HepG2 (cell line): ENCODE results near the gene BMAL1. TPM values are rescaled to one million over a fixed set of nuclear protein-coding genes. Genes with fewer than 3 reads are reported as not detected.
A peak's percentile ranks its signal among the peaks of the same experiment; 100 is the strongest.

Source experiments
- ATAC-seq: fragments of 200-7000 bp; cut with Tn5 transposase; 3 replicates; pipeline ENCODE4 v1.9.1; 2020; ENCODE audit warnings: mild to moderate bottlenecking, moderate library complexity
- BruUV-seq: library from RNA; stranded (reverse); fragments of 400-500 nt; replicated peaks from 2 replicates; lab custom pipeline; 2021; lab: Mats Ljungman, UMichigan
- CTCF ChIA-PET: fragments of 300-600 bp; formaldehyde crosslinking; extraction: SDS; loops from one replicate; lab custom pipeline; 2021; ENCODE audit warnings: low total read pairs, inconsistent platforms, low intra/inter-chr PET ratio; lab: Yijun Ruan, JAX
- POLR2A ChIA-PET: fragments of 350-600 bp; sonication (Branson Sonifier 250); formaldehyde crosslinking; loops from one replicate; lab custom pipeline; 2020; ENCODE audit warnings: antibody characterized with exemption, inconsistent platforms; lab: Yijun Ruan, JAX
- DNase-seq: peaks from one replicate; pipeline ENCODE4 v3.0.0-alpha.2; 2015; ENCODE audit warnings: low spot score
- FAIRE-seq: peaks from 3 replicates; lab custom pipeline; 2011; peaks lifted over from hg19 to GRCh38; lab: Jason Lieb, UNC
- H2AFZ ChIP-seq: one replicate; pipeline ENCODE4 v1.6.1; 2011; ENCODE audit warnings: low read length, inconsistent platforms
- H3K27ac ChIP-seq: fragments of 300-600 bp; 3 replicates; pipeline ENCODE4 v1.8.0; 2011; ENCODE audit warnings: mixed run types, mild to moderate bottlenecking, mixed read lengths, low read length, inconsistent platforms; ENCODE audit not compliant: insufficient read depth; ENCODE audit errors: extremely low read length
- H3K27me3 ChIP-seq, 2 experiments: fragments of 200-600 bp in 1 of 2; 2 replicates in 1 of 2; 3 replicates in 1 of 2; pipeline versions ENCODE4 v1.6.0 to v1.8.0; 2011; ENCODE audit warnings: low read length in 2 of 2, mild to moderate bottlenecking in 2 of 2, moderate library complexity in 2 of 2, inconsistent platforms in 1 of 2; ENCODE audit not compliant: insufficient read depth in 2 of 2, control insufficient read depth in 1 of 2
- H3K36me3 ChIP-seq, 2 experiments: fragments of 200-600 bp in 1 of 2; replicated peaks in 1 of 2; 2 replicates in 1 of 2; 3 replicates in 1 of 2; pipeline versions ENCODE4 v1.5.1 to v1.8.0; 2011; ENCODE audit warnings: low read length in 2 of 2, inconsistent platforms in 1 of 2; ENCODE audit not compliant: insufficient read depth in 2 of 2, control insufficient read depth in 1 of 2
- H3K4me1 ChIP-seq: 2 replicates; pipeline ENCODE4 v1.5.1; 2012; ENCODE audit warnings: low read length, inconsistent platforms; ENCODE audit not compliant: insufficient read depth
- H3K4me2 ChIP-seq: 2 replicates; pipeline ENCODE4 v1.6.0; 2011; ENCODE audit warnings: low read depth, low read length, inconsistent platforms
- H3K4me3 ChIP-seq, 3 experiments: fragments of 200-600 bp in 1 of 3; sonication (generic), shearing (Covaris generic) in 1 of 3; replicated peaks in 1 of 3; 2 replicates each; pipeline ENCODE4 v1.5.1; 2011 to 2016; ENCODE audit warnings: low read length in 3 of 3, inconsistent platforms in 2 of 3, low read depth in 2 of 3, mild to moderate bottlenecking in 2 of 3, control low read depth in 1 of 3, mixed read lengths in 1 of 3; ENCODE audit not compliant: insufficient read depth in 1 of 3
- H3K79me2 ChIP-seq: one replicate; pipeline ENCODE4 v1.6.1; 2011; ENCODE audit warnings: low read length, inconsistent platforms; ENCODE audit not compliant: insufficient read depth
- H3K9ac ChIP-seq: 2 replicates; pipeline ENCODE4 v1.6.0; 2011; ENCODE audit warnings: mild to moderate bottlenecking, low read depth, low read length, inconsistent platforms; ENCODE audit not compliant: insufficient read depth
- H3K9me3 ChIP-seq: 2 replicates; pipeline ENCODE4 v1.5.1; 2012; ENCODE audit warnings: mild to moderate bottlenecking, low read length
- H4K20me1 ChIP-seq: 2 replicates; pipeline ENCODE4 v1.6.0; 2011; ENCODE audit warnings: inconsistent platforms, mild to moderate bottlenecking, low read length, moderate library complexity; ENCODE audit not compliant: insufficient read depth
- ATF4 ChIP-seq, 2 experiments: fragments of 450-650 bp in 1 of 2; sonication (generic) in 1 of 2; formaldehyde crosslinking; IDR thresholded peaks; 2 replicates each; pipeline versions ENCODE4 v1.5.0 to v1.8.0; 2020 to 2022; ENCODE audit warnings: mild to moderate bottlenecking in 1 of 2, missing genetic modification reagents in 1 of 2
- ATRX ChIP-seq: sonication (generic); formaldehyde crosslinking; IDR thresholded peaks from 2 replicates; pipeline ENCODE4 v1.4.0; 2020; ENCODE audit warnings: missing genetic modification reagents, borderline replicate concordance
- HDAC2 ChIP-seq: sonication (generic); formaldehyde crosslinking; IDR thresholded peaks from 2 replicates; pipeline ENCODE4 v1.4.0; 2020; ENCODE audit warnings: missing genetic modification reagents
- HMG20B ChIP-seq: conservative IDR thresholded peaks from 2 replicates; pipeline ENCODE4 v1.6.1; 2016; ENCODE audit warnings: missing genetic modification reagents, missing compliant biosample characterization
- JUN ChIP-seq: sonication (generic); formaldehyde crosslinking; IDR thresholded peaks from 2 replicates; pipeline ENCODE4 v1.4.0; 2020; ENCODE audit warnings: mild to moderate bottlenecking, missing genetic modification reagents
- KLF13 ChIP-seq: sonication (generic); formaldehyde crosslinking; IDR thresholded peaks from 2 replicates; pipeline ENCODE4 v1.4.0; 2020; ENCODE audit warnings: mild to moderate bottlenecking, missing genetic modification reagents
- MYNN ChIP-seq: sonication (generic); formaldehyde crosslinking; IDR thresholded peaks from 2 replicates; pipeline ENCODE4 v1.4.0; 2020; ENCODE audit warnings: mild to moderate bottlenecking, low read depth, missing genetic modification reagents
- NR2F1 ChIP-seq, 2 experiments: fragments of 450-650 bp in 1 of 2; formaldehyde crosslinking in 1 of 2; IDR thresholded peaks; 2 replicates each; pipeline versions ENCODE4 v1.5.0 to v1.6.1; 2016 to 2020; ENCODE audit warnings: mild to moderate bottlenecking in 1 of 2, missing compliant biosample characterization in 1 of 2, missing genetic modification reagents in 1 of 2, moderate library complexity in 1 of 2
- PHF8 ChIP-seq: sonication (generic); formaldehyde crosslinking; IDR thresholded peaks from 2 replicates; pipeline ENCODE4 v1.5.0; 2020; ENCODE audit warnings: missing genetic modification reagents
- RXRB ChIP-seq: IDR thresholded peaks from 2 replicates; pipeline ENCODE4 v1.6.1; 2016; ENCODE audit warnings: borderline replicate concordance, missing genetic modification reagents, missing compliant biosample characterization
- TCF7L2 ChIP-seq: IDR thresholded peaks from 2 replicates; pipeline ENCODE4 v1.6.1; 2011; ENCODE audit warnings: mild to moderate bottlenecking, low read depth, low read length, moderate library complexity
- ZMAT5 ChIP-seq: sonication (generic); formaldehyde crosslinking; IDR thresholded peaks from 2 replicates; pipeline ENCODE4 v1.5.0; 2020; ENCODE audit warnings: mild to moderate bottlenecking, low read depth, missing genetic modification reagents, borderline replicate concordance
- ZNF234 ChIP-seq: sonication (generic); formaldehyde crosslinking; conservative IDR thresholded peaks from 2 replicates; pipeline ENCODE4 v1.5.1; 2020; ENCODE audit warnings: mild to moderate bottlenecking, missing genetic modification reagents
- ZNF530 ChIP-seq: sonication (generic); formaldehyde crosslinking; IDR thresholded peaks from 2 replicates; pipeline ENCODE4 v1.5.0; 2020; ENCODE audit warnings: low read depth, mild to moderate bottlenecking, missing genetic modification reagents
- ZNF574 ChIP-seq: sonication (generic); formaldehyde crosslinking; IDR thresholded peaks from 2 replicates; pipeline ENCODE4 v1.4.0; 2020; ENCODE audit warnings: missing genetic modification reagents
- ZNF614 ChIP-seq: IDR thresholded peaks from 2 replicates; pipeline ENCODE4 v1.6.1; 2018; ENCODE audit warnings: missing biosample characterization, missing genetic modification reagents, inconsistent platforms, borderline replicate concordance
- WGBS: methylation state at CpG from one replicate; pipeline ENCODE4 v1.1.6; 2017; ENCODE audit warnings: low lambda C conversion rate; 5-methylcytosine and 5-hydroxymethylcytosine counted together
- in situ Hi-C: cut with HindIII; loops from 2 replicates; pipeline ENCODE4 v1.10.0; 2017; ENCODE audit warnings: low pct_unique_long_range_greater_than_20kb; ENCODE audit not compliant: extremely low pct_ligation_motif_present
- intact Hi-C: fragments of 100-400 bp; cut with micrococcal nuclease; formaldehyde crosslinking; loops from one replicate; pipeline ENCODE4 v1.10.0; 2022; ENCODE audit not compliant: unreplicated experiment
- polyA plus RNA-seq, 8 experiments: library from polyadenylated mRNA; depleted of rRNA in 3 of 8; stranded (reverse) in 7 of 8; unstranded in 1 of 8; fragments of >200 nt; fragmentation: Illumina TruSeq in 4 of 8; extraction: Trizol in 4 of 8; gene quantifications; 2 replicates each; pipeline versions ENCODE4 v1.2.1 to v1.2.3, GENCODE V29; 2011 to 2016; ENCODE audit warnings: low read depth in 4 of 8, missing spikeins in 1 of 8, mixed read lengths in 1 of 8; ENCODE audit not compliant: insufficient read depth in 1 of 8
- total RNA-seq, 5 experiments: library from RNA; depleted of rRNA; stranded (reverse); fragments of >200 nt; fragmentation: Illumina TruSeq; extraction: Trizol; gene quantifications; 2 replicates each; pipeline ENCODE4 v1.2.3, GENCODE V29; 2016; ENCODE audit warnings: low read depth in 1 of 5

Gene BMAL1
- total and polyA plus RNA-seq, 2 of the 13 experiments (the other 11 are each of a cell fraction or from before 2014, with no cell fraction given) = 4.5 to 4.8 TPM

- intact Hi-C loops = no loop called here
- ChIA-PET CTCF (no interaction called here), POLR2A (no interaction called here)
- H4K20me1 ChIP-seq = no peaks in the 10 kb centered on the region
- ATAC-seq = no peak
- H3K27me3 ChIP-seq = no peaks in the 10 kb centered on the region
- H3K9ac ChIP-seq = no peak overlapping the region
- TF ChIP-seq ZNF234 (CRISPR knock-in tag) (no peak), HMG20B (CRISPR knock-in tag) (no peak), ZNF614 (peak; percentile 100)
- H3K9me3 ChIP-seq = peaks cover 32% of the 10 kb centered on the region
- no peaks in the 10 kb centered on the region for H3K36me3 ChIP-seq
- peaks cover 9% of the 10 kb centered on the region; the same call in 1 of the 2 replicates for H3K4me1 ChIP-seq
- no TSS peak for BruUV-seq
- H3K79me2 ChIP-seq = peaks cover 3% of the 10 kb centered on the region
- no peak overlapping the region for H3K27ac ChIP-seq
- H3K4me2 ChIP-seq = no peak overlapping the region
- DNase-seq = no peak
- H3K4me3 ChIP-seq = no peak overlapping the region
- no peak for FAIRE-seq
- H2AFZ ChIP-seq = no peak overlapping the region
- in situ Hi-C loops = no loop called here
Measured at GRCh38 chr11:13427440-13427839, 149.8 kb downstream of the BMAL1 start.

DNA sequence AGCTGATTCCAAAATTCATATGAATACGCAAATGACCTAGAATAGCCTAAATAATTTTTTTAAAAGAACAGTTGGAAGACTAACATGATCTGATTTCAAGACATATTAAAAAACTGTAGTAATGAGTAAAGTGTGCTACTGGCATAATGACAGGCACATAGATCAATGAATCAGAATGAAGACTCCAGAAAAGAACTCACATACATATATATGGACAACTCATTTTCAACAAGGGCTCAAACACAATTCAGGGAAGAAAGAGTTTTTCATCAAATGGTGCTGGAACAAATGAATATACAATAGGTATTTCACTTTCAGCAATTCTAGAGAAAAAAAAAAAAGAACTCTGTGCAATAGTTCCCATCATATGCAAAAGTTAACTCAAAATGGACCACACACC, 151.7 kb downstream of the BMAL1 start:
- no TSS peak for BruUV-seq
- in situ Hi-C loops (no loop called here), intact Hi-C loops (no loop called here)
- Histone ChIP-seq H3K79me2 (peaks cover 3% of the 10 kb centered on the region), H3K4me3 (no peak overlapping the region), H3K27ac (no peak overlapping the region), H3K9ac (no peak overlapping the region), H3K9me3 (peaks cover 32% of the 10 kb centered on the region), H4K20me1 (no peaks in the 10 kb centered on the region), H3K4me2 (no peak overlapping the region), H3K27me3 (no peaks in the 10 kb centered on the region), H2AFZ (no peak overlapping the region), H3K4me1 (peaks cover 9% of the 10 kb centered on the region; the same call in 1 of the 2 replicates), H3K36me3 (no peaks in the 10 kb centered on the region)
- ATAC-seq (no peak), DNase-seq (no peak), FAIRE-seq (no peak)
- ChIA-PET CTCF (no interaction called here), POLR2A (no interaction called here)
- 100% methylated on average over 1 of the region's 1 CpG for WGBS
- TF ChIP-seq JUN (CRISPR knock-in tag) (no peak), NR2F1 (CRISPR knock-in tag; IDR thresholded peaks at IDR 0.05) (no peak), MYNN (CRISPR knock-in tag) (no peak), RXRB (CRISPR knock-in tag) (no peak), HDAC2 (no peak), HMG20B (CRISPR knock-in tag) (no peak), ATRX (CRISPR knock-in tag) (no peak), ZNF530 (CRISPR knock-in tag) (no peak), PHF8 (CRISPR knock-in tag) (no peak), ATF4 (CRISPR knock-in tag; IDR thresholded peaks at IDR 0.05) (no peak), ZNF574 (CRISPR knock-in tag) (no peak), KLF13 (no peak), ZNF614 (no peak), ZMAT5 (CRISPR knock-in tag) (no peak), TCF7L2 (no peak)
